H9 (cell line): ENCODE results near the gene AKAP7. TPM values are rescaled to one million over a fixed set of nuclear protein-coding genes. Genes with fewer than 3 reads are reported as not detected.

ENCODE experiments used
- DNase-seq: peaks from one replicate; pipeline ENCODE4 v3.0.0-alpha.2; 2017
- H2AFZ ChIP-seq: one replicate; pipeline ENCODE4 v1.6.1; 2013; ENCODE audit warnings: mild to moderate bottlenecking, low read length, control low read depth, moderate library complexity
- H2AK5ac ChIP-seq: 2 replicates; pipeline ENCODE4 v1.6.1; 2013; ENCODE audit warnings: low read length, control low read depth, mixed read lengths; ENCODE audit not compliant: insufficient read length
- H2BK120ac ChIP-seq: one replicate; pipeline ENCODE4 v1.6.1; 2013; ENCODE audit warnings: low read depth, mild to moderate bottlenecking, low read length, control low read depth, inconsistent platforms; ENCODE audit not compliant: poor library complexity, severe bottlenecking
- H2BK12ac ChIP-seq: 2 replicates; pipeline ENCODE4 v1.6.1; 2013; ENCODE audit warnings: low read length, control low read depth, mixed read lengths, low read depth; ENCODE audit not compliant: insufficient read length
- H2BK15ac ChIP-seq: 2 replicates; pipeline ENCODE4 v1.6.1; 2013; ENCODE audit warnings: low read depth, low read length, control low read depth
- H2BK20ac ChIP-seq: one replicate; pipeline ENCODE4 v1.6.1; 2013; ENCODE audit warnings: low read depth, mild to moderate bottlenecking, low read length, control low read depth, inconsistent platforms; ENCODE audit not compliant: poor library complexity, severe bottlenecking
- H2BK5ac ChIP-seq: 2 replicates; pipeline ENCODE4 v1.6.1; 2013; ENCODE audit warnings: low read length, control low read depth, mixed read lengths; ENCODE audit not compliant: insufficient read length
- H3K14ac ChIP-seq: 2 replicates; pipeline ENCODE4 v1.6.1; 2013; ENCODE audit warnings: low read length, control low read depth; ENCODE audit not compliant: insufficient read depth
- H3K18ac ChIP-seq: 2 replicates; pipeline ENCODE4 v1.6.1; 2013; ENCODE audit warnings: low read depth, mild to moderate bottlenecking, mixed read lengths, low read length, control low read depth; ENCODE audit not compliant: insufficient read length
- H3K23ac ChIP-seq: 2 replicates; pipeline ENCODE4 v1.6.1; 2013; ENCODE audit warnings: low read length, control low read depth, mixed read lengths, low read depth; ENCODE audit not compliant: insufficient read length
- H3K23me2 ChIP-seq: 2 replicates; pipeline ENCODE4 v1.6.1; 2013; ENCODE audit warnings: low read depth, mild to moderate bottlenecking, mixed read lengths, low read length, control low read depth; ENCODE audit not compliant: insufficient read length, poor library complexity, severe bottlenecking
- H3K27ac ChIP-seq: 2 replicates; pipeline ENCODE4 v1.5.1; 2013; ENCODE audit warnings: low read length, control low read depth, mixed read lengths, low read depth; ENCODE audit not compliant: insufficient read length
- H3K27me3 ChIP-seq: 2 replicates; pipeline ENCODE4 v1.6.1; 2013; ENCODE audit warnings: low read length, control low read depth, inconsistent platforms; ENCODE audit not compliant: insufficient read depth
- H3K4ac ChIP-seq: 2 replicates; pipeline ENCODE4 v1.6.1; 2013; ENCODE audit warnings: low read depth, mild to moderate bottlenecking, control low read depth, inconsistent platforms, low read length, moderate library complexity
- H3K4me1 ChIP-seq: 2 replicates; pipeline ENCODE4 v1.6.1; 2013; ENCODE audit warnings: low read length, control low read depth, inconsistent platforms; ENCODE audit not compliant: insufficient read depth
- H3K4me2 ChIP-seq: 2 replicates; pipeline ENCODE4 v1.6.1; 2013; ENCODE audit warnings: low read length, control low read depth, mixed read lengths; ENCODE audit not compliant: insufficient read length, insufficient read depth
- H3K56ac ChIP-seq: 2 replicates; pipeline ENCODE4 v1.6.1; 2013; ENCODE audit warnings: low read depth, mild to moderate bottlenecking, mixed read lengths, low read length, control low read depth; ENCODE audit not compliant: insufficient read length
- H3K79me1 ChIP-seq: 2 replicates; pipeline ENCODE4 v1.6.1; 2013; ENCODE audit warnings: low read depth, mild to moderate bottlenecking, moderate library complexity, low read length, control low read depth, inconsistent platforms; ENCODE audit not compliant: insufficient read depth, poor library complexity, severe bottlenecking
- H3K79me2 ChIP-seq: 2 replicates; pipeline ENCODE4 v1.6.1; 2013; ENCODE audit warnings: low read length, control low read depth, inconsistent platforms; ENCODE audit not compliant: insufficient read depth
- H3K9ac ChIP-seq: 2 replicates; pipeline ENCODE4 v1.6.1; 2013; ENCODE audit warnings: low read length, control low read depth, mixed read lengths; ENCODE audit not compliant: insufficient read length; ENCODE audit errors: extremely low read depth
- H3K9me3 ChIP-seq: one replicate; pipeline ENCODE4 v1.6.1; 2013; ENCODE audit warnings: low read depth, low read length, inconsistent platforms; ENCODE audit not compliant: control insufficient read depth
- H3T11ph ChIP-seq: one replicate; pipeline ENCODE4 v1.6.1; 2013; ENCODE audit warnings: mild to moderate bottlenecking, low read length, control low read depth, inconsistent platforms
- H4K20me1 ChIP-seq: one replicate; pipeline ENCODE4 v1.6.1; 2013; ENCODE audit not compliant: control insufficient read depth, insufficient read length, insufficient read depth
- H4K5ac ChIP-seq: 2 replicates; pipeline ENCODE4 v1.6.1; 2013; ENCODE audit warnings: low read depth, mild to moderate bottlenecking, mixed read lengths, low read length, control low read depth; ENCODE audit not compliant: insufficient read length
- H4K8ac ChIP-seq: replicated peaks from 2 replicates; pipeline ENCODE4 v1.6.1; 2013; ENCODE audit warnings: low read length, control low read depth, mixed read lengths, low read depth; ENCODE audit not compliant: insufficient read length
- H4K91ac ChIP-seq: 2 replicates; pipeline ENCODE4 v1.6.1; 2013; ENCODE audit warnings: low read depth, mild to moderate bottlenecking, moderate library complexity, mixed read lengths, low read length, control low read depth; ENCODE audit not compliant: insufficient read length
- H3K27ac Mint-ChIP-seq, 3 experiments: 2 replicates in 2 of 3; 3 replicates in 1 of 3; pipeline ENCODE4 v1.8.0; 2020 to 2021; ENCODE audit warnings: mixed read lengths in 3 of 3, mild to moderate bottlenecking in 1 of 3, moderate library complexity in 1 of 3
- H3K27me3 Mint-ChIP-seq: 2 replicates; pipeline ENCODE4 v1.8.0; 2021; ENCODE audit warnings: low read depth, mild to moderate bottlenecking, moderate library complexity, mixed read lengths
- H3K36me3 Mint-ChIP-seq, 3 experiments: 2 replicates in 2 of 3; 3 replicates in 1 of 3; pipeline ENCODE4 v1.8.0; 2020 to 2021; ENCODE audit warnings: low read depth in 3 of 3, mixed read lengths in 3 of 3; ENCODE audit not compliant: insufficient read depth in 1 of 3
- H3K4me1 Mint-ChIP-seq, 2 experiments: 2 replicates each; pipeline ENCODE4 v1.8.0; 2020; ENCODE audit warnings: mixed read lengths in 2 of 2
- H3K4me3 Mint-ChIP-seq, 2 experiments: 2 replicates in 1 of 2; 3 replicates in 1 of 2; pipeline ENCODE4 v1.8.0; 2020 to 2021; ENCODE audit warnings: mild to moderate bottlenecking in 2 of 2, mixed read lengths in 2 of 2, moderate library complexity in 1 of 2
- H3K9me3 Mint-ChIP-seq, 2 experiments: 2 replicates in 1 of 2; 3 replicates in 1 of 2; pipeline ENCODE4 v1.8.0; 2020; ENCODE audit warnings: mild to moderate bottlenecking in 2 of 2, mixed read lengths in 2 of 2, moderate library complexity in 1 of 2
- CTCF ChIP-seq: fragments of 200-600 bp; sonication (generic); conservative IDR thresholded peaks from 3 replicates; pipeline ENCODE4 v1.8.0; 2021; ENCODE audit warnings: antibody characterized with exemption, mild to moderate bottlenecking
- WGBS: extraction: QIAGEN DNeasy Blood & Tissue Kit; methylation state at CpG from one replicate; pipeline ENCODE4 v1.1.7; 2013; ENCODE audit warnings: missing lambda C conversion rate, low lambda C conversion rate, mixed read lengths; ENCODE audit not compliant: insufficient read length; ENCODE audit errors: extremely low coverage; 5-methylcytosine and 5-hydroxymethylcytosine counted together
- total RNA-seq: library from RNA; stranded (reverse); gene quantifications from 2 replicates; pipeline ENCODE4 v1.2.1, GENCODE V29; 2021

Gene AKAP7
- total RNA-seq, 1 experiment from 2014 or later, result 9.8 TPM

- Histone ChIP-seq H2AFZ (no peak overlapping the region), H4K20me1 (no peaks in the 10 kb centered on the region), H4K91ac (no peak overlapping the region), H3K9ac (no peak overlapping the region), H2BK120ac (no peak overlapping the region), H3K9me3 (no peaks in the 10 kb centered on the region), H3K79me1 (no peaks in the 10 kb centered on the region), H3K4me1 (peaks cover 4% of the 10 kb centered on the region), H3K27ac (no peak overlapping the region), H4K5ac (no peak overlapping the region), H2BK12ac (no peak overlapping the region), H3K4me2 (no peak overlapping the region), H3K4ac (no peak overlapping the region), H3K56ac (no peak overlapping the region), H2BK20ac (no peak overlapping the region), H3K14ac (no peak overlapping the region), H3K79me2 (no peaks in the 10 kb centered on the region), H3K23ac (no peak overlapping the region), H4K8ac (no peak overlapping the region), H3K23me2 (no peaks in the 10 kb centered on the region), H3K27me3 (no peaks in the 10 kb centered on the region), H2BK15ac (no peak overlapping the region), H3K18ac (no peak overlapping the region), H3T11ph (no peak overlapping the region), H2AK5ac (no peak overlapping the region), H2BK5ac (no peak overlapping the region)
- Mint-ChIP-seq H3K27me3 (no peaks in the 10 kb centered on the region), H3K4me1 (peaks cover 12 to 25% of the 10 kb centered on the region in 2 experiments), H3K36me3 (peaks cover 0 to 2% (median 0%) of the 10 kb centered on the region in 3 experiments; a peak in 1 of 7 replicates), H3K4me3 (no peak overlapping the region), H3K9me3 (no peaks in the 10 kb centered on the region), H3K27ac (no peak overlapping the region)
- WGBS, result no CpG with 5 or more reads among the region's 2 CpGs
- DNase-seq, result no peak
- TF ChIP-seq CTCF, result no peak
Observed at GRCh38 chr6:131286469-131287040, 151.3 kb downstream of the AKAP7 start.
